ENCODE measurements around the gene ITPRID1. TPM values are rescaled to one million over a fixed set of nuclear protein-coding genes. Genes with fewer than 3 reads are reported as not detected.

Gene ITPRID1
- total RNA-seq, 1 donor from 2014 or later: not detected

- intact Hi-C loops (cut with micrococcal nuclease): no loop called here
- CTCF ChIA-PET: no interaction called here
- TF ChIP-seq CTCF (IDR thresholded peaks at IDR 0.05): no peak
- Mint-ChIP-seq H3K36me3 (ENCODE audit: low read depth) (no peaks in the 10 kb centered on the region), H3K27ac (no peak overlapping the region), H3K4me3 (no peak overlapping the region), H3K27me3 (no peaks in the 10 kb centered on the region), H3K9me3 (no peaks in the 10 kb centered on the region), H3K4me1 (no peaks in the 10 kb centered on the region)
- POLR2A ChIA-PET: no interaction called here
- DNase-seq (no peak), ATAC-seq (ENCODE audit: low read depth) (no peak)
Measured at GRCh38 chr7:31569528-31569927, 55.6 kb downstream of the ITPRID1 start.

- no peaks in the 10 kb centered on the region for H3K36me3 Mint-ChIP-seq (ENCODE audit: low read depth)
- H3K27ac Mint-ChIP-seq: no peak overlapping the region
- no peak overlapping the region for H3K4me3 Mint-ChIP-seq
Measured at GRCh38 chr7:31583526-31583925, 69.6 kb downstream of the ITPRID1 start.

GRCh38 chr7:31583942-31584341 lies 70.1 kb downstream of the ITPRID1 start:
- ATAC-seq (ENCODE audit: low read depth): no peak
- H3K27ac Mint-ChIP-seq: no peak overlapping the region
- H3K36me3 Mint-ChIP-seq (ENCODE audit: low read depth): no peaks in the 10 kb centered on the region
- H3K4me1 Mint-ChIP-seq: no peaks in the 10 kb centered on the region
- H3K4me3 Mint-ChIP-seq: no peak overlapping the region
- no peak for TF ChIP-seq CTCF (IDR thresholded peaks at IDR 0.05)
- intact Hi-C loops (cut with micrococcal nuclease): no loop called here
- ChIA-PET CTCF (no interaction called here), POLR2A (no interaction called here)
- peaks cover 2% of the 10 kb centered on the region for H3K9me3 Mint-ChIP-seq
- no peaks in the 10 kb centered on the region for H3K27me3 Mint-ChIP-seq
- DNase-seq: no peak

More at GRCh38 chr7:31583526-31583925, 69.6 kb downstream of the ITPRID1 start:
- peaks cover 2% of the 10 kb centered on the region for H3K9me3 Mint-ChIP-seq
- TF ChIP-seq CTCF (IDR thresholded peaks at IDR 0.05): no peak
- POLR2A ChIA-PET: no interaction called here
- H3K4me1 Mint-ChIP-seq: no peaks in the 10 kb centered on the region
- DNase-seq (no peak), ATAC-seq (ENCODE audit: low read depth) (no peak)
- H3K27me3 Mint-ChIP-seq: no peaks in the 10 kb centered on the region
- intact Hi-C loops (cut with micrococcal nuclease): no loop called here
- CTCF ChIA-PET: no interaction called here

GRCh38 chr7:31595390-31595789 lies 81.5 kb downstream of the ITPRID1 start:
- H3K27me3 Mint-ChIP-seq: no peaks in the 10 kb centered on the region
- no peak for DNase-seq
- TF ChIP-seq CTCF (IDR thresholded peaks at IDR 0.05): no peak
- H3K4me1 Mint-ChIP-seq: no peaks in the 10 kb centered on the region
- H3K9me3 Mint-ChIP-seq: peaks cover 3% of the 10 kb centered on the region
- intact Hi-C loops (cut with micrococcal nuclease): loop anchor here (10.0 kb wide), 1 partner anchor 331 kb away; no protein-coding TSS in a partner anchor
- CTCF ChIA-PET: no interaction called here
- POLR2A ChIA-PET: no interaction called here
- no peak for ATAC-seq (ENCODE audit: low read depth)
- no peak overlapping the region for H3K27ac Mint-ChIP-seq
- H3K36me3 Mint-ChIP-seq (ENCODE audit: low read depth): no peaks in the 10 kb centered on the region
- H3K4me3 Mint-ChIP-seq: no peak overlapping the region

- CTCF ChIA-PET: no interaction called here
- no peaks in the 10 kb centered on the region for H3K36me3 Mint-ChIP-seq (ENCODE audit: low read depth)
- intact Hi-C loops (cut with micrococcal nuclease): no loop called here
- no peak for ATAC-seq (ENCODE audit: low read depth)
- H3K4me1 Mint-ChIP-seq: no peaks in the 10 kb centered on the region
- no peak for DNase-seq
- no peak for TF ChIP-seq CTCF (IDR thresholded peaks at IDR 0.05)
- POLR2A ChIA-PET: no interaction called here
- H3K27ac Mint-ChIP-seq: no peak overlapping the region
- H3K9me3 Mint-ChIP-seq: peaks cover 2% of the 10 kb centered on the region
- no peak overlapping the region for H3K4me3 Mint-ChIP-seq
- H3K27me3 Mint-ChIP-seq: no peaks in the 10 kb centered on the region
Measured at GRCh38 chr7:31602041-31602625, 88.2 kb downstream of the ITPRID1 start.
